ENCODE results near the gene MOV10L1.

The MOV10L1 gene

GRCh38 chr22:50070366-50070765 is 19.4 kb upstream of the MOV10L1 start:
- Histone ChIP-seq H3K27me3 (ENCODE audit: control insufficient read depth, insufficient read depth, low read length, poor library complexity, severe bottlenecking) (no peaks in the 10 kb centered on the region), H3K4me3 (ENCODE audit: insufficient read depth, low read depth, low read length) (no peak overlapping the region), H3K9me3 (ENCODE audit: control insufficient read depth, low read length) (no peaks in the 10 kb centered on the region), H3K27ac (ENCODE audit: insufficient read depth, low read depth, low read length, poor library complexity, severe bottlenecking) (no peak overlapping the region), H3K36me3 (ENCODE audit: control insufficient read depth, insufficient read depth, low read length) (no peaks in the 10 kb centered on the region), H3K4me1 (ENCODE audit: control insufficient read depth, insufficient read depth, low read length) (peaks cover 4% of the 10 kb centered on the region)
- 86 to 87% methylated on average over 8 of the region's 8 CpGs for WGBS, 2 experiments

DNA sequence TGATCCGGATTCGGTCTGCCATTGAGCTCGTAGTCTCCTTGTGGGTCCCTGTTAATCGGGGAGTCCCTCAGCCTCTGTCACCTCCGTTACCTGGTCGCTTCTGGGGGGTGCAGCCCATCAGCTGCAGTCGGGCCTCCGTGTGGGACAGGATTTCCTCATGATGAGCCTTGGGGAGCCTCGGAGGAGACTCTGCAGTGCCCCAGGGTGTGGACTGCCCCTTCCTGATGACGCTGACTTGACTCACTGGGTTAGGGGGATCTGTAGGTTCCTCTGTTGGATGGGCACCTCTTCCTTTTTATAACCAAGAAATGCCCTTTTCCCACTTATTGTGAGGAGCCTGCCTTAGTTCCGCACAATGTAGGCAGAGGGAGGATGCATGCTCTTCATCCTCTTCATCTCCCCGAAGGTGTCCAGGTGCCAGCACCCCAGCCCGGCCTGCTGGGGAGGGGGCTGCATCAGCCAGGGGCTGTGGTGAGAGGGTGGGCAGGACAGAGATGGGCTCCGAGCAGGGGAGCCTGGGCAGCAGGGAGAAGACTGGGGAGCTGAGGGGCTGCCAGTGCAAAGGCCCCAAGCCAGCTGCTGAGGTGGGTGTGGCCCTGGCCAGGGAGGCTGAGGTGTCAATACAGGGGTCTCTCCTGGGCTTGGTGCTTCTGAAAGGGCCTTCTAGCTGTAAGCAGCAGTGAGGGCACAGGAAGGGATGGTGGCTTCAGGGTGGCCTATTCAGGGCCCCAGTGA is 18.2 kb upstream of the MOV10L1 start:
- 93% methylated on average over 14 of the region's 14 CpGs for WGBS, 2 experiments

DNA sequence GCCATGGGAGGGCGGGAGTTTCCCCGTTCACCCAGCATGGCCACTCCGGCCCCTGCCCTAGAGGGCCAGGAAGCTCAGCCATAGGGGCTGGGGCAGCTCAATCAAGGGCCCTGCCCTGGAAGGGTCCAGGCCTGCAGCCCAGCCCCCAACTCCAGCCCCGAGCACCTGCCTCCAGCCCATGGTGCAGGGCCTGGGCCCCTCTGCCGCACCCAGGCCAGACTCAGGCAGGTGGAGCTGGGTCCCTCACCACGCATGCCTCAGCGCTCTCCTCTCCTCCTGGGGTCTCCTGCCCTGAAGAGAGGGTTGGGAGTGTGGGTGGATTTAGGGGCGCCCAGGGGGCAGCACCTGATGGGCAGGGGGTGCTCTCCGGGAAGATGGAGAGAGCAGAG is 17.6 kb upstream of the MOV10L1 start:
- H3K9me3 ChIP-seq (ENCODE audit: control insufficient read depth, low read length), result no peaks in the 10 kb centered on the region
- 88 to 90% methylated on average over 9 of the region's 9 CpGs for WGBS, 2 experiments
- no peak overlapping the region for H3K27ac ChIP-seq (ENCODE audit: insufficient read depth, low read depth, low read length, poor library complexity, severe bottlenecking)
- H3K4me1 ChIP-seq (ENCODE audit: control insufficient read depth, insufficient read depth, low read length), result peaks cover 4% of the 10 kb centered on the region
- no peaks in the 10 kb centered on the region for H3K27me3 ChIP-seq (ENCODE audit: control insufficient read depth, insufficient read depth, low read length, poor library complexity, severe bottlenecking)
- no peaks in the 10 kb centered on the region for H3K36me3 ChIP-seq (ENCODE audit: control insufficient read depth, insufficient read depth, low read length)
- H3K4me3 ChIP-seq (ENCODE audit: insufficient read depth, low read depth, low read length), result no peak overlapping the region

More for the DNA sequence above, 18.2 kb upstream of the MOV10L1 start:
- H3K27me3 ChIP-seq (ENCODE audit: control insufficient read depth, insufficient read depth, low read length, poor library complexity, severe bottlenecking), result no peaks in the 10 kb centered on the region
- no peaks in the 10 kb centered on the region for H3K9me3 ChIP-seq (ENCODE audit: control insufficient read depth, low read length)
- H3K4me3 ChIP-seq (ENCODE audit: insufficient read depth, low read depth, low read length), result no peak overlapping the region
- peaks cover 4% of the 10 kb centered on the region for H3K4me1 ChIP-seq (ENCODE audit: control insufficient read depth, insufficient read depth, low read length)
- H3K27ac ChIP-seq (ENCODE audit: insufficient read depth, low read depth, low read length, poor library complexity, severe bottlenecking), result no peak overlapping the region
- no peaks in the 10 kb centered on the region for H3K36me3 ChIP-seq (ENCODE audit: control insufficient read depth, insufficient read depth, low read length)

- Histone ChIP-seq H3K36me3 (ENCODE audit: control insufficient read depth, insufficient read depth, low read length) (no peaks in the 10 kb centered on the region), H3K9me3 (ENCODE audit: control insufficient read depth, low read length) (no peaks in the 10 kb centered on the region), H3K27me3 (ENCODE audit: control insufficient read depth, insufficient read depth, low read length, poor library complexity, severe bottlenecking) (no peaks in the 10 kb centered on the region), H3K4me1 (ENCODE audit: control insufficient read depth, insufficient read depth, low read length) (peaks cover 4% of the 10 kb centered on the region), H3K4me3 (ENCODE audit: insufficient read depth, low read depth, low read length) (no peak overlapping the region), H3K27ac (ENCODE audit: insufficient read depth, low read depth, low read length, poor library complexity, severe bottlenecking) (no peak overlapping the region)
- 90 to 91% methylated on average over 28 of the region's 28 CpGs for WGBS, 2 experiments
Measured at GRCh38 chr22:50072714-50073538, 16.9 kb upstream of the MOV10L1 start.

DNA sequence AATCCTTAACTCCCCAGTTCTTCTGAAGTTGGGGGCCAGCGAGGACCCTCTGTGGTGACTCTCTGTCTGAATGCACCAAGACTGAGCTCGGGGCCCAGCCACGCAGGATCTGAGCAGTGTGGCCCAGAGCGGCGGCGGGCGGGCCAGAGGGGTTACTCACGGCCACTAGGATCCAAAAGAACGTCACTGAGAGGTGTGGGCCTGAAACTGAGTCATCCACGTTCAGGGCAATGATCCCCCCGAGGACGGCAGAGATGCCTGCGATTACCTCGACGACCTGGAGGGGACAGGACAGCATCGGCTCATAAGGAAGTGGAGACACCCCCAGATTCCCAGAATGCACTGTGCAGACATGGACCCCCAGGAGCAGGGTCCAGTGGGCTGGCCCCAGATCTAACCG is 15.8 kb upstream of the MOV10L1 start:
- no peak overlapping the region for H3K27ac ChIP-seq (ENCODE audit: insufficient read depth, low read depth, low read length, poor library complexity, severe bottlenecking)
- no peaks in the 10 kb centered on the region for H3K27me3 ChIP-seq (ENCODE audit: control insufficient read depth, insufficient read depth, low read length, poor library complexity, severe bottlenecking)
- H3K4me3 ChIP-seq (ENCODE audit: insufficient read depth, low read depth, low read length), result no peak overlapping the region
- WGBS, 2 experiments, result 79 to 82% methylated on average over 17 of the region's 17 CpGs
- H3K4me1 ChIP-seq (ENCODE audit: control insufficient read depth, insufficient read depth, low read length), result peaks cover 4% of the 10 kb centered on the region
- no peaks in the 10 kb centered on the region for H3K36me3 ChIP-seq (ENCODE audit: control insufficient read depth, insufficient read depth, low read length)
- H3K9me3 ChIP-seq (ENCODE audit: control insufficient read depth, low read length), result no peaks in the 10 kb centered on the region

DNA sequence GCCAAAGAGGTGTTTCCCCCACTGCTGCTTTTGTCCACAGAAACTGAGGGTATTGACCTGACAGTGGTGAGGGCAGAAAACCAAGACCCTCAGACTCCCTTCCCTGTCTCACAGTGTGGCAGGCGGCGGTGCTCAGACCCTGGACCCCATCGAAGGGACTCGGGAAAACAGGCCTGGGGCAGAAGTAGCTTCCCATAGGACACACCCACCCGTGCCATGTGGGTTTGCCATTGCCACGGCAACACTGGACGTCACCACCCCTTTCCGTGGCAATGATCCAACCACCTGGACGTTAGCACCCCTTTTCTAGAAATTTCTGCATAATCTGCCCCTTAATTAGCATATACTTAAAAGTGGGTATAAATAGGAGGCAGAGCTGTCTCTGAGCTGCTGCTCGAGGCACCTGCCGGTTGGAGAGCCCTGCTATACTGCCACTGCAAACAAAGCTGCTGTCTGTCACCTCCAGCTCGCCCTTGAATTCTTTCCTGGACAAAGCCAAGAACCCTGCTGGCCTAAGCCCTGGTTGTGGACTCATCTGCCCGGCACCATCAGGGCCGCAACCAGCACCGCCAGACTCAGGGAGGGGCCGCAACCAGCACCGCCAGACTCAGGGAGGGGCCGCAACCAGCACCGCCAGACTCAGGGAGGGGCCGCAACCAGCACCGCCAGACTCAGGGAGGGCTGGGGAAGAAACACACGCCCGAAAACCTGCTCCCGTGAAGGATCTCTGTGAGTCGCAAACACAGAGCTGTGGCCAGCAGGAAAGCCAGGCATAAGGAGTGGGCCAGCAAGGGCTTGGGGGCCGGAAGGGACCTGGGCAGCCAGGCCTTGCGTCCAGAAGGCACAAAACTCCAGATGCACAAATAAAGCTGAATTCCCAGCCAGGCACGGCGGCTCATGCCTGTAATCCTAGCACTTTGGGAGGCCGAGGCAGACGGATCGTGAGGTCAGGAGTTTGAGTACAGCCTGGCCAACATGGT is 15.0 kb upstream of the MOV10L1 start:
- peaks cover 4% of the 10 kb centered on the region for H3K4me1 ChIP-seq (ENCODE audit: control insufficient read depth, insufficient read depth, low read length)
- H3K4me3 ChIP-seq (ENCODE audit: insufficient read depth, low read depth, low read length), result no peak overlapping the region
- no peaks in the 10 kb centered on the region for H3K27me3 ChIP-seq (ENCODE audit: control insufficient read depth, insufficient read depth, low read length, poor library complexity, severe bottlenecking)
- no peak overlapping the region for H3K27ac ChIP-seq (ENCODE audit: insufficient read depth, low read depth, low read length, poor library complexity, severe bottlenecking)
- 79 to 83% methylated on average over 32 of the region's 32 CpGs for WGBS, 2 experiments
- H3K9me3 ChIP-seq (ENCODE audit: control insufficient read depth, low read length), result no peaks in the 10 kb centered on the region
- no peaks in the 10 kb centered on the region for H3K36me3 ChIP-seq (ENCODE audit: control insufficient read depth, insufficient read depth, low read length)

- H3K9me3 ChIP-seq (ENCODE audit: control insufficient read depth, low read length), result no peaks in the 10 kb centered on the region
- 91% methylated on average over 43 of the region's 43 CpGs for WGBS, 2 experiments
- H3K36me3 ChIP-seq (ENCODE audit: control insufficient read depth, insufficient read depth, low read length), result no peaks in the 10 kb centered on the region
- no peak overlapping the region for H3K4me3 ChIP-seq (ENCODE audit: insufficient read depth, low read depth, low read length)
- H3K27ac ChIP-seq (ENCODE audit: insufficient read depth, low read depth, low read length, poor library complexity, severe bottlenecking), result no peak overlapping the region
- H3K27me3 ChIP-seq (ENCODE audit: control insufficient read depth, insufficient read depth, low read length, poor library complexity, severe bottlenecking), result no peaks in the 10 kb centered on the region
- H3K4me1 ChIP-seq (ENCODE audit: control insufficient read depth, insufficient read depth, low read length), result peaks cover 4% of the 10 kb centered on the region
Measured at GRCh38 chr22:50076646-50077535, 12.9 kb upstream of the MOV10L1 start.

GRCh38 chr22:50078246-50078645 is 11.6 kb upstream of the MOV10L1 start:
- Histone ChIP-seq H3K4me3 (ENCODE audit: insufficient read depth, low read depth, low read length) (no peak overlapping the region), H3K36me3 (ENCODE audit: control insufficient read depth, insufficient read depth, low read length) (no peaks in the 10 kb centered on the region), H3K27ac (ENCODE audit: insufficient read depth, low read depth, low read length, poor library complexity, severe bottlenecking) (no peak overlapping the region), H3K27me3 (ENCODE audit: control insufficient read depth, insufficient read depth, low read length, poor library complexity, severe bottlenecking) (no peaks in the 10 kb centered on the region), H3K4me1 (ENCODE audit: control insufficient read depth, insufficient read depth, low read length) (peaks cover 6% of the 10 kb centered on the region), H3K9me3 (ENCODE audit: control insufficient read depth, low read length) (no peaks in the 10 kb centered on the region)
- WGBS, 2 experiments, result 95 to 98% methylated on average over 13 of the region's 13 CpGs

DNA sequence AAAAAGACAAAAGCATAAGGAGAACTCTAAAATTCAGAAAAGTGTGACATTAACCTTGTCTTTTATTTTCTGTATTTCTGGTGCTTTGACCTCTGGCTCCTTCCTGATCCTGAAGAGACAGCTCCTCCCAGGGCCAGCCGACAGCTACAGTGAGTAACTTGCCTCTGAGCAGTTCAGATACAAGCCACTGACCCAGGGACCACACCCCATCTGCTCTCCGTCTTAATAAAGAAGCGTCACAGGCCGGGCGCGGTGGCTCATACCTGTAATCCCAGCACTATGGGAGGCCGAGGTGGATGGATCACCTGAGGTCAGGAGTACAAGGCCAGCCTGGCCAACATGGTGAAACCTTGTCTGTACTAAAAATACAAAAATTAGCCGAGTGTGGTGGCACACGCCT is 11.0 kb upstream of the MOV10L1 start:
- H3K27ac ChIP-seq (ENCODE audit: insufficient read depth, low read depth, low read length, poor library complexity, severe bottlenecking), result no peak overlapping the region
- no peaks in the 10 kb centered on the region for H3K27me3 ChIP-seq (ENCODE audit: control insufficient read depth, insufficient read depth, low read length, poor library complexity, severe bottlenecking)
- no peak overlapping the region for H3K4me3 ChIP-seq (ENCODE audit: insufficient read depth, low read depth, low read length)
- H3K36me3 ChIP-seq (ENCODE audit: control insufficient read depth, insufficient read depth, low read length), result no peaks in the 10 kb centered on the region
- no peaks in the 10 kb centered on the region for H3K9me3 ChIP-seq (ENCODE audit: control insufficient read depth, low read length)
- WGBS, 2 experiments, result 92 to 94% methylated on average over 9 of the region's 9 CpGs
- H3K4me1 ChIP-seq (ENCODE audit: control insufficient read depth, insufficient read depth, low read length), result peaks cover 9% of the 10 kb centered on the region

Measured in ectodermal cell (in vitro differentiated cells).